ENCODE data around the gene TEX19.

- TF ChIP-seq CTCF (IDR thresholded peaks at IDR 0.05) = no peak
- no peak for TF ChIP-seq POLR2A (IDR thresholded peaks at IDR 0.05)
These were observed 3.1 kb upstream of the TEX19 start for GRCh38 chr17:82355770-82356427.
